Measurements from ENCODE around the gene SUGCT. TPM values are rescaled to one million over a fixed set of nuclear protein-coding genes. Genes with fewer than 3 reads are reported as not detected.

SUGCT gene
- total and polyA plus RNA-seq, 9 of the 15 experiments (the other 6 are each of a cell fraction or from before 2014, with no cell fraction given) = 0.58 to 2.5 (median 1.4) TPM

DNA sequence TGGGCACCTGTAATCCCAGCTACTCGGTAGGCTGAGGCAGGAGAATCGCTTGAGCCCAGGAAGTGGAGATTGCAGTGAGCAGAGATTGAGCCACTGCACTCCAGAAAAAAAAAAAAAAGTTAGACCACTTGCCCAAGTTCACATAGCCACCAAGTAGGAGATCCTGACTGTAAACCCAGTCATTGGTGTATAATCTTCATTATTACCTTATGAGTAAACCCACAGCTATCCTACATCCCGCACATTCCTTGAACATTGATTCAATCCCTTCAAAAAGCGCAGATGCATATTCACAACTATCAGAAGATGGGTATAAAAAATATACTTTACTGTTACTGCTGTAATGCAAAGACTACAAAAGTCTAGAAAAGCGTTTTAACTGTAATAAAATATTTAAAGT, 512.9 kb downstream of the SUGCT start:
- BruUV-seq (replicated peaks) = no TSS peak
- intact Hi-C loops (cut with micrococcal nuclease) = no loop called here

More for the DNA sequence above, 512.9 kb downstream of the SUGCT start:
- FAIRE-seq (no peak), ATAC-seq (no peak), DNase-seq (ENCODE audit: extremely low read depth in 1 of 4, low spot score in 3 of 4) (no peak)
- TF ChIP-seq CGGBP1 (CRISPR knock-in tag; IDR thresholded peaks at IDR 0.05) (no peak), BRCA1 (IDR thresholded peaks at IDR 0.05) (no peak), BRCA1 (CRISPR knock-in tag; IDR thresholded peaks at IDR 0.05) (no peak), SOX6 (IDR thresholded peaks at IDR 0.05) (no peak), DPF2 (IDR thresholded peaks at IDR 0.05) (no peak), ZNF431 (CRISPR knock-in tag; IDR thresholded peaks at IDR 0.05) (no peak)
- TF ChIP-seq, protein P1, sequence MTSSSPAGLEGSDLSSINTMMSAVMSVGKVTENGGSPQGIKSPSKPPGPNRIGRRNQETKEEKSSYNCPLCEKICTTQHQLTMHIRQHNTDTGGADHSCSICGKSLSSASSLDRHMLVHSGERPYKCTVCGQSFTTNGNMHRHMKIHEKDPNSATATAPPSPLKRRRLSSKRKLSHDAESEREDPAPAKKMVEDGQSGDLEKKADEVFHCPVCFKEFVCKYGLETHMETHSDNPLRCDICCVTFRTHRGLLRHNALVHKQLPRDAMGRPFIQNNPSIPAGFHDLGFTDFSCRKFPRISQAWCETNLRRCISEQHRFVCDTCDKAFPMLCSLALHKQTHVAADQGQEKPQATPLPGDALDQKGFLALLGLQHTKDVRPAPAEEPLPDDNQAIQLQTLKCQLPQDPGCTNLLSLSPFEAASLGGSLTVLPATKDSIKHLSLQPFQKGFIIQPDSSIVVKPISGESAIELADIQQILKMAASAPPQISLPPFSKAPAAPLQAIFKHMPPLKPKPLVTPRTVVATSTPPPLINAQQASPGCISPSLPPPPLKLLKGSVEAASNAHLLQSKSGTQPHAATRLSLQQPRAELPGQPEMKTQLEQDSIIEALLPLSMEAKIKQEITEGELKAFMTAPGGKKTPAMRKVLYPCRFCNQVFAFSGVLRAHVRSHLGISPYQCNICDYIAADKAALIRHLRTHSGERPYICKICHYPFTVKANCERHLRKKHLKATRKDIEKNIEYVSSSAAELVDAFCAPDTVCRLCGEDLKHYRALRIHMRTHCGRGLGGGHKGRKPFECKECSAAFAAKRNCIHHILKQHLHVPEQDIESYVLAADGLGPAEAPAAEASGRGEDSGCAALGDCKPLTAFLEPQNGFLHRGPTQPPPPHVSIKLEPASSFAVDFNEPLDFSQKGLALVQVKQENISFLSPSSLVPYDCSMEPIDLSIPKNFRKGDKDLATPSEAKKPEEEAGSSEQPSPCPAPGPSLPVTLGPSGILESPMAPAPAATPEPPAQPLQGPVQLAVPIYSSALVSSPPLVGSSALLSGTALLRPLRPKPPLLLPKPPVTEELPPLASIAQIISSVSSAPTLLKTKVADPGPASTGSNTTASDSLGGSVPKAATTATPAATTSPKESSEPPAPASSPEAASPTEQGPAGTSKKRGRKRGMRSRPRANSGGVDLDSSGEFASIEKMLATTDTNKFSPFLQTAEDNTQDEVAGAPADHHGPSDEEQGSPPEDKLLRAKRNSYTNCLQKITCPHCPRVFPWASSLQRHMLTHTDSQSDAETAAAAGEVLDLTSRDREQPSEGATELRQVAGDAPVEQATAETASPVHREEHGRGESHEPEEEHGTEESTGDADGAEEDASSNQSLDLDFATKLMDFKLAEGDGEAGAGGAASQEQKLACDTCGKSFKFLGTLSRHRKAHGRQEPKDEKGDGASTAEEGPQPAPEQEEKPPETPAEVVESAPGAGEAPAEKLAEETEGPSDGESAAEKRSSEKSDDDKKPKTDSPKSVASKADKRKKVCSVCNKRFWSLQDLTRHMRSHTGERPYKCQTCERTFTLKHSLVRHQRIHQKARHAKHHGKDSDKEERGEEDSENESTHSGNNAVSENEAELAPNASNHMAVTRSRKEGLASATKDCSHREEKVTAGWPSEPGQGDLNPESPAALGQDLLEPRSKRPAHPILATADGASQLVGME (CRISPR knock-in tag; IDR thresholded peaks at IDR 0.05) = no peak
- no peak overlapping the region for H3K9ac ChIP-seq (ENCODE audit: insufficient read depth in 1 of 2, low read depth in 2 of 2, low read length in 2 of 2)
- no peak overlapping the region for H3K4me2 ChIP-seq (ENCODE audit: insufficient read depth, low read length)
- H3K27ac ChIP-seq (ENCODE audit: extremely low read depth, low read depth, low read length) = no peak overlapping the region
- ChIA-PET POLR2A (interaction anchor here (0.6 kb wide), 1 partner anchor 117 kb away, joined by 4 read pairs; no protein-coding TSS in a partner anchor), CTCF (ENCODE audit: low intra/inter-chr PET ratio) (no interaction called here)
- H2AFZ ChIP-seq (ENCODE audit: low read depth, low read length) = no peak overlapping the region
- H3K4me3 ChIP-seq = no peak overlapping the region
- H3K9me3 ChIP-seq (replicated peaks; ENCODE audit: control insufficient read depth, insufficient read depth, low read depth, low read length) = no peaks in the 10 kb centered on the region
- no peaks in the 10 kb centered on the region for H3K36me3 ChIP-seq (ENCODE audit: control insufficient read depth, insufficient read depth, low read length)
- no peaks in the 10 kb centered on the region for H3K9me1 ChIP-seq (ENCODE audit: control insufficient read depth, insufficient read depth, low read length)
- WGBS (ENCODE audit: insufficient coverage, low coverage, missing lambda C conversion rate) = 0% methylated on average over 5 of the region's 5 CpGs
- no peaks in the 10 kb centered on the region for H3K79me2 ChIP-seq (ENCODE audit: control insufficient read depth, insufficient read depth, low read length)
- H3K27me3 ChIP-seq (ENCODE audit: control insufficient read depth in 2 of 2, insufficient read depth in 2 of 2, low read length in 2 of 2) = no peaks in the 10 kb centered on the region
- no peaks in the 10 kb centered on the region for H4K20me1 ChIP-seq (replicated peaks; ENCODE audit: control insufficient read depth, insufficient read depth, low read length)
- no peaks in the 10 kb centered on the region for H3K4me1 ChIP-seq (replicated peaks in 1 of 2; ENCODE audit: control insufficient read depth in 2 of 2, insufficient read depth in 2 of 2, low read length in 2 of 2)
- in situ Hi-C loops (cut with MboI) = no loop called here

Measured in K562 (cell line).